ENCODE measurements around the gene ELOVL3.

DNA sequence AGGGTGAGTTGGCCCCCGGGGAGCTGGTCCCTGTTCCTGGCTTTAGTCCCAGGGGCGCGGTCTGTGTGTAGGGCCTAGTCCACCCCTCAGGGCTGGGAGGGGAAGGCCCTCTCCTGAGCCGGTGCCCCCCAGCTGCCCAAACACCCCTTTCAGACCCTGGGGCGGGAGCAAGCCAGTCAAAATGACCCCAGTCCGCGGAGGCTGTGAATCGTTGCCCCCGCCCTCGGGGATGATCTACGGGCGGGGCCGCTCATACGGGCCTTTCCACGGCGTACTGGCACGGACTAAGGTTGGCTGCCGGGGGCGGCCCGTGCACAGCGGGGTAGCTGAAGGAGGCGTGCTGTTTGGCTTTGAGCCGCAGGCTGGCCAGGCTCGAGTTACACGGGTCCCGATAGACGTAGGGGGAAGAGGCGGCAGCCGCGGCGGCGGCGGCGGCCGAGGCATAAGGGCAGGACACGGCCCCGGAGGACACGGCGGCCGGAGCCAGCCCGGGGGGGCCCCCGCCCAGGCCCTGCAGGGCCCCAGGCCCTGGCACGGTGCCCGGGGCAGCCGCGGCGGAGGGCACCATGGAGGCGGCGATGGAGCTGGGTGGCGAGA is 4.3 kb downstream of the ELOVL3 start:
- TF ChIP-seq, protein P1, sequence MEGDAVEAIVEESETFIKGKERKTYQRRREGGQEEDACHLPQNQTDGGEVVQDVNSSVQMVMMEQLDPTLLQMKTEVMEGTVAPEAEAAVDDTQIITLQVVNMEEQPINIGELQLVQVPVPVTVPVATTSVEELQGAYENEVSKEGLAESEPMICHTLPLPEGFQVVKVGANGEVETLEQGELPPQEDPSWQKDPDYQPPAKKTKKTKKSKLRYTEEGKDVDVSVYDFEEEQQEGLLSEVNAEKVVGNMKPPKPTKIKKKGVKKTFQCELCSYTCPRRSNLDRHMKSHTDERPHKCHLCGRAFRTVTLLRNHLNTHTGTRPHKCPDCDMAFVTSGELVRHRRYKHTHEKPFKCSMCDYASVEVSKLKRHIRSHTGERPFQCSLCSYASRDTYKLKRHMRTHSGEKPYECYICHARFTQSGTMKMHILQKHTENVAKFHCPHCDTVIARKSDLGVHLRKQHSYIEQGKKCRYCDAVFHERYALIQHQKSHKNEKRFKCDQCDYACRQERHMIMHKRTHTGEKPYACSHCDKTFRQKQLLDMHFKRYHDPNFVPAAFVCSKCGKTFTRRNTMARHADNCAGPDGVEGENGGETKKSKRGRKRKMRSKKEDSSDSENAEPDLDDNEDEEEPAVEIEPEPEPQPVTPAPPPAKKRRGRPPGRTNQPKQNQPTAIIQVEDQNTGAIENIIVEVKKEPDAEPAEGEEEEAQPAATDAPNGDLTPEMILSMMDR (IDR thresholded peaks at IDR 0.05): no peak
- TF ChIP-seq EP300 (IDR thresholded peaks at IDR 0.05): no peak
